Colonic mucosa (tissue), 4 donors: Measurements from ENCODE around the gene MYO1H. TPM values are rescaled to one million over a fixed set of nuclear protein-coding genes. Genes with fewer than 3 reads are reported as not detected.

ENCODE experiments used
- DNase-seq: peaks from one replicate; pipeline ENCODE4 v3.0.0-alpha.2; 2020
- H3K27ac ChIP-seq: fragments of 200-600 bp; one replicate; pipeline ENCODE4 v1.8.0; 2021
- H3K27me3 ChIP-seq: fragments of 200-600 bp; one replicate; pipeline ENCODE4 v1.8.0; 2021
- H3K36me3 ChIP-seq: fragments of 200-600 bp; one replicate; pipeline ENCODE4 v1.8.0; 2021
- H3K4me1 ChIP-seq: fragments of 200-600 bp; one replicate; pipeline ENCODE4 v1.8.0; 2021; ENCODE audit warnings: mild to moderate bottlenecking
- H3K4me3 ChIP-seq: fragments of 200-600 bp; one replicate; pipeline ENCODE4 v1.8.0; 2021
- H3K9ac ChIP-seq, 2 donors: one replicate each; pipeline ENCODE4 v1.7.0; 2013; ENCODE audit warnings: control low read depth in 2 of 2, low read depth in 2 of 2, low read length in 2 of 2
- H3K9me3 ChIP-seq: fragments of 200-600 bp; one replicate; pipeline ENCODE4 v1.8.0; 2021
- intact Hi-C: fragments of 100-400 bp; cut with DNase I; formaldehyde crosslinking; loops from one replicate; pipeline ENCODE4 v1.14.1; 2022
- total RNA-seq, 2 donors: library from RNA; stranded (reverse); fragmentation: NEBNext Ultra II Directional in 1 of 2; extraction: Animal tissue kit (Norgen Biotek cat#: 25700) in 1 of 2; gene quantifications; one replicate each; pipeline ENCODE4 v1.2.1, GENCODE V29; 2021
- TF ChIP-seq, protein P1 (sequence below): fragments of 200-600 bp; IDR thresholded peaks from one replicate; pipeline ENCODE4 v1.8.0; 2022; ENCODE audit warnings: antibody characterized with exemption, mild to moderate bottlenecking
- donor health status: healthy.
- donor health status: DM: no; HTN: no; CAD: no.
- donor health status: DM: no; HTN: no; CAD: no.

Gene MYO1H
- total RNA-seq, 2 donors from 2014 or later = 0.21 TPM; not detected in 1

DNA sequence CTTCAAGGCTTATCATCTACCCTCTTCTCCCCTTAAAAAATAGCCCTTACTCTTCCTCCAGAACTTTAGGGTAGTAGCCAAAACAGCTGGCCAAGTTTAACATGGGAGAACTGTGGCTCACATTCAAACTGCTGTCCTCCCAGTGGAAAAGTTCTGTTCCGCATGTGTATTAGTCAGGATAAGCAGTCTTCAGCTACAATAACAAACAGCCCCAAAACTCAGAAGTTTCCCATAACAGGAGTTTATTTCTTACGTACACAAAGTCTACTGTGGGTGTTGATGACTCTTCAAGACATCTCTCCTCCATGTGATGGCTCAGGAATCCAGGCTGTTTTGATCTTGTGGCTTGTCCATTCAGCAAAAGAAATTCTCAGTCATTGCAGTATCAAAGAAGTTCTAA is 35.5 kb downstream of the MYO1H start:
- intact Hi-C loops = no loop called here

DNA sequence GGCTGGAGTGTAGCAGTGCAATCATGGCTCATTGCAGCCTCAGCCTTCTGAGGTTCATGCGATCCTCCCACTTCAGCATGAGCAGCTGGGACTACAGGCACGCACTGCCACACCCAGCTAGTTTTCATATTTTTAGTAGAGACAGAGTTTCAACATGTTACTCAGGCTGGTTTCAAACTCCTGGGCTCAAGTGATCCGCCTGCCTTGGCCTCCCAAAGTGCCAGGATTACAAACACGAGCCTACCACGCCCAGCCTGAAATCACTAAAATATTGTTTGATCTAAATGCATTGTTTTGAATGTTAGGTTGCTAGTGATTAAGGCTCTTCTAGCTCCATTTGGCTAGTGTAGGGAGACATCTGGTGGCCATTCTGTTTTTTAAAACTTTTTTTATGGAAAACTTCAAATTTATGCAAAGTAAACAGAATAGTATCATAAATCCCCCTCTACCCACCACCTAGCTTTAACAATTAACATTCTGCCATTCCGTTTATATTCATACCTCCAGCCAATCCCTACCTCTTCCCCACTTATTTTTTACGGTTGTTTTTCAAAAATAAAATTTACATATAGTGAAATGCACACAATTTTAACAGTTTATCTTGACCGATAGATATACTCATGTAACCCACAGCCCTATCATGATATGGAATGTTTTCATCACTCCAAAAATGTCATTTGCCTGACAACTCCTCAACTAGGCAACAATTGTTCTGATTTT is 37.8 kb downstream of the MYO1H start:
- no peak overlapping the region for H3K4me3 ChIP-seq
- no peak overlapping the region for H3K27ac ChIP-seq
- no peaks in the 10 kb centered on the region for H3K27me3 ChIP-seq
- DNase-seq = no peak
- intact Hi-C loops = loop anchor here (2.0 kb wide), 1 partner anchor 121 kb away; no protein-coding TSS in a partner anchor
- no peaks in the 10 kb centered on the region for H3K36me3 ChIP-seq
- no peak overlapping the region for H3K9ac ChIP-seq
- no peaks in the 10 kb centered on the region for H3K4me1 ChIP-seq
- no peaks in the 10 kb centered on the region for H3K9me3 ChIP-seq
- TF ChIP-seq, protein P1, sequence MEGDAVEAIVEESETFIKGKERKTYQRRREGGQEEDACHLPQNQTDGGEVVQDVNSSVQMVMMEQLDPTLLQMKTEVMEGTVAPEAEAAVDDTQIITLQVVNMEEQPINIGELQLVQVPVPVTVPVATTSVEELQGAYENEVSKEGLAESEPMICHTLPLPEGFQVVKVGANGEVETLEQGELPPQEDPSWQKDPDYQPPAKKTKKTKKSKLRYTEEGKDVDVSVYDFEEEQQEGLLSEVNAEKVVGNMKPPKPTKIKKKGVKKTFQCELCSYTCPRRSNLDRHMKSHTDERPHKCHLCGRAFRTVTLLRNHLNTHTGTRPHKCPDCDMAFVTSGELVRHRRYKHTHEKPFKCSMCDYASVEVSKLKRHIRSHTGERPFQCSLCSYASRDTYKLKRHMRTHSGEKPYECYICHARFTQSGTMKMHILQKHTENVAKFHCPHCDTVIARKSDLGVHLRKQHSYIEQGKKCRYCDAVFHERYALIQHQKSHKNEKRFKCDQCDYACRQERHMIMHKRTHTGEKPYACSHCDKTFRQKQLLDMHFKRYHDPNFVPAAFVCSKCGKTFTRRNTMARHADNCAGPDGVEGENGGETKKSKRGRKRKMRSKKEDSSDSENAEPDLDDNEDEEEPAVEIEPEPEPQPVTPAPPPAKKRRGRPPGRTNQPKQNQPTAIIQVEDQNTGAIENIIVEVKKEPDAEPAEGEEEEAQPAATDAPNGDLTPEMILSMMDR = peak; percentile 37

More for the DNA sequence above, 35.5 kb downstream of the MYO1H start:
- H3K9me3 ChIP-seq = no peaks in the 10 kb centered on the region
- H3K27me3 ChIP-seq = no peaks in the 10 kb centered on the region
- H3K36me3 ChIP-seq = no peaks in the 10 kb centered on the region
- TF ChIP-seq, protein P1 = no peak
- DNase-seq = no peak
- H3K4me1 ChIP-seq = no peaks in the 10 kb centered on the region
- H3K4me3 ChIP-seq = no peak overlapping the region
- no peak overlapping the region for H3K27ac ChIP-seq
- no peak overlapping the region for H3K9ac ChIP-seq

DNA sequence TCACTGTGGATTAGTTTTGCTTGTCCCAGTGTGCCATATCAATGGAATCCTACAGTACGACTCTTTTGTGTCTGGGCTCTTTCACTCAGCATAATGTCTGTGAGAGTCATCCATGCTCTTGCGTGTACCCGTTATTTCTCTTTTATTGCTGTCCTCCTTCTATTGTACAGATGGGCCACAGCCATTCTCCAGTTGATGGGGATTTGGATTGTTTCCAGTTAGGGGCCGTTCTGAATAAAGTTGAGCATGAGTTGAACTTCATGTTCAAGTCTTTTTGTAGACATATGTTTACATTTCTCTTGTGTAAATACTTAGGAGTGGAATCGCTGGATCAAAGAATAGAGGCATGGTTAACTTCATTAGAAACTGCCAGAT is 38.3 kb downstream of the MYO1H start:
- Histone ChIP-seq H3K27me3 (no peaks in the 10 kb centered on the region), H3K9me3 (no peaks in the 10 kb centered on the region), H3K27ac (no peak overlapping the region), H3K4me1 (no peaks in the 10 kb centered on the region), H3K4me3 (no peak overlapping the region), H3K9ac (no peak overlapping the region), H3K36me3 (no peaks in the 10 kb centered on the region)
- TF ChIP-seq, protein P1 = no peak
- DNase-seq = no peak
- intact Hi-C loops = no loop called here

DNA sequence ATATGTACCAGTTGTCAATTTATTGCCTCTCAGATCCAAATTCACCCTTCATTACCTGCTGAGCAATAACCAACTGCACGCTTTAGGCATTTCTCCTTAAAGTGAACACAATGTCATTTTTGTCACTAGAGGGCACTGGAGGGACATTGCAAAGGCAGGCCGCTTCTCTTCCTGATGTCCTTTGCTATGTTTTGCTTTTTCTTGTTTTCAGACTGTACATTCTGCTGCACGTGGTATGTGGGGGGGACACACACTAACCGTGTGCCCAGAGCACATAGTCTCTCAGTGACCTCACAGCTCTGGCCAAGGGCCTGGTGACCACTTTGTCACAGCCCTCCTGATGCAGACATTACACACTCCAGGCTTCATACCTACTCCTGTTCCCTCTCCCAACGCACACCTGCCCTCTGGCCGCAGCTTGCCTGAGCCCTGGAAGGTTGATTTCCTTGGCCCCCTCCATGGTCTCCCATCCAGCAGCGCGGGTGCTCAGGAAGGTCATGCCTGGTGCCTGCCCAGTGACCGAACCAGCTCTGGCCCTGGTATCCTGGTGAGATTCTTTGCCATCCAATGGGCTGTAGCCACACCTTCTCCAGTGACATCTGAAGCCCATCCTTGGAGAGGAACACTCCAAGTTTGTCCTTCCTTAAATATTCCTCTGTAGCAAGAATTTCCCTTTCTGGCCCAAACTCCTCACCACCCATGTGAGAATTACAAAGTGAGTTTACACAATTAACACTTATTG is 39.9 kb downstream of the MYO1H start:
- Histone ChIP-seq H3K4me3 (no peak overlapping the region), H3K9me3 (no peaks in the 10 kb centered on the region), H3K27me3 (no peaks in the 10 kb centered on the region), H3K4me1 (no peaks in the 10 kb centered on the region), H3K27ac (no peak overlapping the region), H3K36me3 (no peaks in the 10 kb centered on the region), H3K9ac (no peak overlapping the region)
- TF ChIP-seq, protein P1 = peak; percentile 40
- intact Hi-C loops = no loop called here
- DNase-seq = no peak

DNA sequence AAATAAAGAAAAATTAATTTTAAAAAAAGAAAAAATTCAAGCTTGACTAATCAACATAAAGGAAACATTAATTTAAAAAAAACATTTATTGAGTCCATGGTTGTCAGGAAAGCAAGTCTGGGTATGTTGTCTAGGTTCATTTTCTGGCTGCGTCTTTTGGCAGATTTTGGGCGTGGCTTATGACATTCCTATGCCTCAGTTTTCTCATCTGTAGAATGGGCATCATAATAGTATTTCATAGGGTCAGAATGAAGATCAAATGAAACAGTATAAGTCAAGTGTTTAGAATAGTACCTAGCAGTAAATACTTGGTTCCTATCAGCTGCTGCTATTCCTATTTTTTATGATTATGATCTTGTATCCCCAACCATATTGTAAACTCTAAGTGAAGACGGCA is 40.5 kb downstream of the MYO1H start:
- TF ChIP-seq, protein P1 = no peak
- Histone ChIP-seq H3K4me1 (no peaks in the 10 kb centered on the region), H3K9ac (no peak overlapping the region), H3K36me3 (no peaks in the 10 kb centered on the region), H3K9me3 (no peaks in the 10 kb centered on the region), H3K27ac (no peak overlapping the region), H3K27me3 (no peaks in the 10 kb centered on the region), H3K4me3 (no peak overlapping the region)
- intact Hi-C loops = no loop called here
- DNase-seq = no peak
